T-helper 1 cell treated with Interleukin-12 subunit alpha and Interleukin-12 subunit beta and Interleukin-4 antibody, amounts not matched to agents 30 ng/mL and 1 ng/mL, for 36 hours (primary cell): Measurements from ENCODE around the gene CITED1. TPM values are rescaled to one million over a fixed set of nuclear protein-coding genes. Genes with fewer than 3 reads are reported as not detected.
"Not testable (repeated sequence)": the region's sequence is repeated elsewhere in the genome, so short reads cannot be mapped to it uniquely, and the experiment has no call there.

ENCODE experiments used
- intact Hi-C: fragments of 100-400 bp; cut with micrococcal nuclease; formaldehyde crosslinking; loops from one replicate; pipeline ENCODE4 v1.15.1; 2024
- total RNA-seq: library from RNA; stranded (reverse); gene quantifications from 2 replicates; pipeline ENCODE4 v1.2.3, GENCODE V29; 2022

CITED1 gene, protein sequence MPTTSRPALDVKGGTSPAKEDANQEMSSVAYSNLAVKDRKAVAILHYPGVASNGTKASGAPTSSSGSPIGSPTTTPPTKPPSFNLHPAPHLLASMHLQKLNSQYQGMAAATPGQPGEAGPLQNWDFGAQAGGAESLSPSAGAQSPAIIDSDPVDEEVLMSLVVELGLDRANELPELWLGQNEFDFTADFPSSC
- total RNA-seq = not detected in 2 replicates

DNA sequence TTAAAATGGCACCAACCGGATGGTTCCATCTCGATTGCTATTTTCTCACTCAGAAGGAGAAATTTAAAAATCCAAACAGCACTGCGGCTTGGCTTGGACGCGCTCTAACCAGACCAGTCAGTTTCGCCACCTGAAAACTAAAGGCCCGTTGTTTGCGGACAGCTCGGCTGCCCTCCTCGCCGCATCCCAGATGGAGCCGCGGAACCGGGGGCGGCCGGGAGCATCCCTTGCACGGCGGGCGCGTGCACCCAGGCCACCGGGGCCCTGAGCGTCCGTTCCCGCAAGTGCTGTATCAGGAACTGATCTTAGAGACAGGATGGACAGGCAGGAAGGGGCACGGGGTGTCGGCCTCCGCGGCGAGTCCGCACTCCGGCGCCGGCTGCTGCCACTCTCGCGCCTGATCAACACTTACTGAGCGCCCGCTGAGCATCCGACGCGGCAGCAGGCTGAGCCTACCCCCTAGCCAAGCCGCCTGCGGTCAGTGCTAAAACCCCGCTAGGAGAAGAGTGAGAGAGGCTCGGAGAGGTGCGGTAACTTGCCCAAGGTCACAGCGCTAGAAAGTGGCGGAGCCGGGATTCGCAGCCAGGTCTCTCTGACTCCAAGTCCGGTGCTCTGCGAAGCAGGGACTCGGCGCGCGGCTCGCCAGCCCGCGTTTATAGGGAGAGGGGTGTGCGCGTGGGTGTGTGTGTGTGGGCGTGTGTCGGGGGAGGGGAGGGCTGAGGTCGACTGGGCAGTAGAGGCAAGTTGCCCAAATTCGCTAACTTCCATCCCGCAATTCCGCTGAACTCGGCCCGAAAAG is at the start of gene CITED1:
Gene CITED1 (minus strand): TSS at position 629 of the 799 bp plus-strand sequence. CDS start 3,045 bp downstream, outside the sequence.
- intact Hi-C loops = loop anchor here (5.0 kb wide), 1 partner anchor 267 kb away; the partner anchor contains the start of gene HDAC8

DNA sequence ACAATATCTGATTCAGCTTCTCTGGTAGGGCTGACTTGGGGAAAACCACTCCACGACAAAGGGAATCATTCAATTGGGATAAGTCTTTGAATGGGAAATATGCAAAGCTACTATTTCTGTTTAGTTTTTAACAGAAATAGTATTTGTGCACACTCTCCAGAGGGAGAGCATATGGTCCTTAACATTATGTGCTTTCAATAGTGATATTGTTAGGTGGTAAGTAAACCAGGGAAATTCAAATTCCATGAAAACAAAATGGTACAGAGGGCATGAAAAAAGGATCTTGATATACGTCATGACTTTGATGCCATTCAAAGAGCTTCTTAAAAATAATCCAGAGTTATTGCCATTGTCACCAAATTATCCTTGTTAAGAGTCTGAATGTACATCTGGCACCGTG is 47.1 kb upstream of the CITED1 start:
- intact Hi-C loops = no loop called here

- intact Hi-C loops = no loop called here
Observed at GRCh38 chrX:72351606-72352334, 46.1 kb upstream of the CITED1 start.

GRCh38 chrX:72349190-72349589 is 43.5 kb upstream of the CITED1 start:
- intact Hi-C loops = no loop called here

- intact Hi-C loops = no loop called here
Observed at GRCh38 chrX:72348247-72348979, 42.7 kb upstream of the CITED1 start.

- intact Hi-C loops = no loop called here
Observed at GRCh38 chrX:72347366-72347765, 41.7 kb upstream of the CITED1 start.

GRCh38 chrX:72346302-72346949 is 40.7 kb upstream of the CITED1 start:
- intact Hi-C loops = no loop called here

DNA sequence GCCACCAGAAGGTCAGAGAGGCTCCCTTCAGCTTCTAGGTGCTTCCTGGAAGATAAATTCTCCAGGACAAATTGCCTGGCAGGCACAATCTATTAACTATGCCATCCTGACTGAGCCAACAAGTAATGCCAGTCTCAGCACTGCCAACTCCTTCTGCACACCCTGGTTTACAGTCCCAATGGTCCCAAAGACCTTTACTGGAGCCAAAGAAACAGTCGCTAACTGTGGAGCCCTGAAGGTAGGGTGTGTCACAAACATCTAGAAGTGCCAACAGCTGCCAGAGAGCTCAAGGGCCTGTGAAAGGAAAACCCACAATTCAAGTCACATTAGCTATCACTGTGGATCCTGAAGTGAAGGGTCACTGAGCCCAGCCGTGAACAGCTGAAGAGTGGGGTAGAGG is 34.9 kb upstream of the CITED1 start:
- intact Hi-C loops = no loop called here

DNA sequence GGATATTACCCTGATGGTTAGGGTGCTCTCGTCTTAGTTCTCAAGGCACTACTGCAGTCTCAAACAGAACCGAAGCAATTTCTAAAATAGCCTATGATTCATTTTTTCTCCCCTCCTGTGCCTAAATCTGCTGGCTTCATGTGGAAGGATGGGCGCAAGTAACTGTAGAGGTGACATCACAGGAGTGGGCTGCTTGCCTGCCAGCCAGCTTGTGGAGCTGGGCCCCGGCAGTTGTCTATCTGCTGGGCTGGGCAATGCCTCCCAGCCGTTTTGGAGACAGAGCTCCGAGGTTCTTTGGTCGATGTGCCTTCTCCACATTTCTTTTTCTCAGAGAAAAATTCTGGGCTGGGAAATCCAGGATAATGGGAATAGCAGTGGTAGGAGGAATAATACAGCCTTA is 34.3 kb upstream of the CITED1 start:
- intact Hi-C loops = no loop called here

GRCh38 chrX:72330131-72330530 is 24.4 kb upstream of the CITED1 start:
- intact Hi-C loops = no loop called here

DNA sequence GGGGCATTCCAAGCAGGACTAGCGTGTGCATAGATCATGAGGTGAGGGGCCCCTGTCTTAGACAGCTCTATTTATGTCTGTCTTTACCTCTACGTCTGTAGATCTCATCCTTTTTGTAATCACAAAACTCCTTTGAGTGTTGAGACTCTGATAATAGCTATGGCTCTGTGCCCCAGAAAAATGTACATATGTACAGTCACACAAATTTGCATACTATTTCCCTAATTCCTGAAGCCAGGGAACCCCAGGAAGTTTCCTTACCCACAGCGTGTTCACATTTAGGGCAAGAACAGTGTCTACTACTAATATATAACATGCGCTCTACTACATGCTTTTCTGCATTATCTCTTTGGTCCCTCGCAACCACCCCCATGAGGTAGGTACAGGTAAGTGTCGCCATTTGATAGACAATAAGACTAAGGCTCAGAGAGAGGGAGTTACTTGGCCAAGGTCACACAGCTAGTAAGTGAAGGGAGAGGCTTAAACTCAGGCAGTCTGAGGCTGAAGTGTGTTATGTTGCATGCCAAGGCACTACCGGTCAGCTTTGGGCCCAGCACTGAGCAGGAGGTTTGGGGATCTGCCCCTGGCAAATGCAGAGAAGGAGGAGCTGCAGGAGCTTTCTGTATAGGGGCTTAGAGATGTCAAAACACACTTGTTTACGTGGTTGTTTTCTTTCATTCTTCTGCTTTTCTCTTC is 21.0 kb upstream of the CITED1 start:
- intact Hi-C loops = no loop called here

- intact Hi-C loops = not testable (repeated sequence)
Observed at GRCh38 chrX:72319651-72320050, 13.9 kb upstream of the CITED1 start.

- intact Hi-C loops = no loop called here
Observed at GRCh38 chrX:72317139-72317538, 11.4 kb upstream of the CITED1 start.

- intact Hi-C loops = no loop called here
Observed at GRCh38 chrX:72316408-72317110, 10.8 kb upstream of the CITED1 start.

- intact Hi-C loops = no loop called here
Observed at GRCh38 chrX:72314881-72315280, 9.2 kb upstream of the CITED1 start.

DNA sequence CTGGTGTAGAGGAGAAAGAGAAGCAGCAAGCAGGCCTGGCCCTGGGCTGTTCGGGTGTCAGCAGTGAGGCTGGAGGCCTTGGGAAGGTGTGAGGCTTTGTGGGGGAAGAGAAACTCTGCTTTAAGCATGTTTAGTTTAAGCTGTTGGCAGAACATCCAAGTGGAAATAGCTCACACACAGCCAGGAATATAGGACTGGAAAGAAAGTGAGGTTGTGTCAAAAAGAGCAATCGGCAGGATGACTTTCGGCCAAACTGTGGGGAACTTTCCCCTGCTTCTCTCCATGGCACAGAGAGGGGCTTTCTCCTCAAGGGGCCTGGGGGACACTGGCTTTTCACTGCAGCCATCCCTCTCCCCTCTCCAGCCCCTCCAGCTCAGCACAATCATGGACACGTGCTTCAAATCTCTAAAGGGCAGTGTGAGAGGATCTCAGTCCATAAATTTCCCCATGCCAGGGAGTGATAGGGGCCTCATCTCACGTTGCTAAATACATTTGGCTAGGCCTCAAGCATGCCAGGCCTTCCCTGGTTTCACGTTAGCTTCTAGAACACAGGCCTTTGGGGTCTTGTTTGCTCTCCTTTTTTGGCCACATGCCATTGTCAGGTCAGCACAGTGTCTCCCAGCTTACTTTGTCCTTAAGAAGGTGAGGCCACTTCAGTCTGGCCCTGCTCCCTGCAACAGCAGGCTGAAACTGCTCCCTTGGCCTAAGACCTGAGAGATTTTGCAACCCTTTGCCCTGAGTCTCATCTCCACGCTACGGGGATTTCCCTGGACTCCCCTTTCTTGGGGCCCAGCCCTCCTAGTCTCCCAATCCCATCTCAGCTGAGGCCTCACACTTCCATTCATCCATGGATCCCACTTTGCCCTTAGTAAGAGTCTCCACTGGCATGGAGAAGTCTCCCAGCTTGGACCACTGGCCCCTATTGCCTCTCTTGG is 8.3 kb upstream of the CITED1 start:
- intact Hi-C loops = no loop called here

DNA sequence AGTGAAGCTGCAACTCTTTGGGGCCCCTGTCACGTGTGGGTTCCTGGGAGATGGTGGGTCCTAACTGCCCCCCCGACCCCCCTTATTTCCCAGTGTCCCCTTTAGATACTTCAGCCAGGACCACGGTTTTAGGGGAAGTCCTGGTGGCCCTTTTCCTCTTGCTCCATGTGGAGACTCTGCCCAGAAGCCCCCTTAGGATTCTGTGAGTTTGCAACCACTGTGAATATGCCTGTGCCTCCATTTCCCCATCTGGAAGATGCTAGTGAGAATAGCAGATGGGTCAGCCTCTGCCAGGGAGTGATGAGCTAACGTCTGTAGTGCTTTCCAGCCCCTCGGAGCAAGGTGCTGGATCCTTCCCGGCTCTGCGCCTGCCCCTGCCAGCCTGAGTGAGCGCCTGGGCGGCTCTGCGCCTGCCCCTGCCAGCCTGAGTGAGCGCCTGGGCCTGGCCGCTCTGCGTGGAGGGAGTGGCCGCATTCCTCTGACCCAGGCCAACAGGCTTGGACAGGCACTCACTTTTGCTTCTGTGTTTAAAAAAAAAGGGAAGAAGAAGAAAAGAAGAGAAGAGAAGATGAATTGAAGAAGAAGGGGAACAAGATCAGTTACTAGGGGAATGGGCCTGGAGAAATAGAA is 6.7 kb upstream of the CITED1 start:
- intact Hi-C loops = no loop called here
